IPS-18a (cell line): ENCODE data around the gene UBE2L3.
"Not testable (repeated sequence)": the region's sequence is repeated elsewhere in the genome, so short reads cannot be mapped to it uniquely, and the experiment has no call there.

Experiments used
- H3K27ac ChIP-seq: one replicate; pipeline ENCODE4 v1.5.1; 2013; ENCODE audit warnings: low read length
- H3K27me3 ChIP-seq: one replicate; pipeline ENCODE4 v1.6.1; 2013; ENCODE audit warnings: mild to moderate bottlenecking, low read length; ENCODE audit not compliant: control insufficient read depth, insufficient read depth
- H3K36me3 ChIP-seq: one replicate; pipeline ENCODE4 v1.6.1; 2013; ENCODE audit warnings: low read depth, low read length; ENCODE audit not compliant: control insufficient read depth
- H3K4me1 ChIP-seq: one replicate; pipeline ENCODE4 v1.6.1; 2013; ENCODE audit warnings: low read depth, low read length; ENCODE audit not compliant: control insufficient read depth
- H3K4me3 ChIP-seq: one replicate; pipeline ENCODE4 v1.5.1; 2013; ENCODE audit warnings: low read length
- H3K9ac ChIP-seq: one replicate; pipeline ENCODE4 v1.6.1; 2013; ENCODE audit warnings: mild to moderate bottlenecking, low read length, moderate library complexity
- H3K9me3 ChIP-seq: one replicate; pipeline ENCODE4 v1.6.1; 2013; ENCODE audit warnings: low read depth, low read length; ENCODE audit not compliant: control insufficient read depth

The UBE2L3 gene

DNA sequence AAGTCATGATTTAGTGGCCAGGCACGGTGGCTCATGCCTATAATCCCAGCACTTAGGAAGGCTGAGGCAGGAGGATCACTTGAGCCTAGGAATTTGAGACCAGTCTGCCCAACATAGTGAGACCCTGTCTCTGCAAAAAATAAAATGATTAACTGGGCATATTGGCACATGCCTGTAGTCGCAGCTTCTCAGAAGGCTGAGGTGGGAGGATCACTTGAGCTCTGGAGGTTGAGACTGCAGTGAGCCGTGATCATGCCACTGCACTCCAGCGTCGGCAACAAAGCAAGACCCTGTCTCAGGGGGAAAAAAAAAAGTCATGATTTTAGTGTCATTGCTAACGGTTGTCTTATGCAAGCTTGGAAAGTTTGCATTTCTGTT lies 11.9 kb downstream of the UBE2L3 start:
- Histone ChIP-seq H3K9me3 (no peaks in the 10 kb centered on the region), H3K4me3 (no peak overlapping the region), H3K27ac (no peak overlapping the region), H3K27me3 (no peaks in the 10 kb centered on the region), H3K4me1 (no peaks in the 10 kb centered on the region), H3K9ac (no peak overlapping the region), H3K36me3 (no peaks in the 10 kb centered on the region)

DNA sequence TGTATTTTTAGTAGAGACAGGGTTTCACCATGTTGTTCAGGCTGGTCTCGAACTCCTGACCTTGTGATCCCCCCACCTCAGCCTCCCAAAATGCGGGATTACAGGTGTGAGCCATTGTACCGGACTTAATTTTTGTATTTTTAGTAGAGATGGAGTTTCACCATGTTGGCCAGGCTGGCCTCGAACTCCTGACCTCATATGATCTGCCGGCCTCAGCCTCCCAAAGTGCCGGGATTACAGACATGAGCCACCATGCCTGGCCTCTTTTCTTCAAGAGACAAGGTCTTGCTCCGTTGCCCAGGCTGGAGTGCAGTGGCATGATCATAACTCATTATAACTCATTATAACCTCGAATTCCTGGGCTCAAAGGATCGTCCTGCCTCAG lies 13.1 kb downstream of the UBE2L3 start:
- H3K9me3 ChIP-seq, H3K4me3 ChIP-seq, H3K9ac ChIP-seq, H3K27ac ChIP-seq, H3K4me1 ChIP-seq, H3K27me3 ChIP-seq, H3K36me3 ChIP-seq: not testable (repeated sequence)

DNA sequence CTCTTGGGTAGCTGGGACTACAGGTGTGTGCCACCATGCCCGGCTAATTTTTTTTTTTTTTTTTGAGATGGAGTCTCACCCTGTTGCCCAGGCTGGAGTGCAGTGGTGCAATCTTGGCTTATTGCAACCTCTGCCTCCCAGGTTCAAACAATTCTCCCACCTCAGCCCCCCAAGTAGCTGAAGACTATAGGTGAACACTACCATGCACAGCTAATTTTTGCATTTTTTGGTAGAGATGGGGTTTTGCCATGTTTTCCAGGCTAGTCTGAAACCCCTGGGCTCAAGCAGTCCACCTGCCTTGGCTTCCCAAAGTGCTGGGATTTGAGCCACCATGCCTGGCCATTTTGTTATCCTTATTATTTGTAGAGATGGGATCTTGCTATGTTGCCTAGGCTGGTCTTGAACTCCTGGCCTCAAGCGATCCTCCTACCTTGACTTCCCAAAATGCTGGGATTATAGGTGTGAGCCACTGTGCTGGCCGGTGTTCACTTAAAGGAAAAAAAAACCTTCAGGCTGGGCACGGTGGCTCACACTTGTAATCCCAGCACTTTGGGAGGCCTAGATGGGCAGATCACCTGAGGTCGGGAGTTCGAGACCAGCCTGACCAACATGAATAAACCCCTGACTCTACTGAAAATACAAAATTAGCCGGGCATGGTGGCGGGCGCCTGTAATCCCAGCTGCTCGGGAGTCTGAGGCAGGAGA lies 13.6 kb downstream of the UBE2L3 start:
- H3K9ac ChIP-seq, H3K27ac ChIP-seq, H3K36me3 ChIP-seq, H3K27me3 ChIP-seq, H3K4me1 ChIP-seq, H3K9me3 ChIP-seq, H3K4me3 ChIP-seq: not testable (repeated sequence)

DNA sequence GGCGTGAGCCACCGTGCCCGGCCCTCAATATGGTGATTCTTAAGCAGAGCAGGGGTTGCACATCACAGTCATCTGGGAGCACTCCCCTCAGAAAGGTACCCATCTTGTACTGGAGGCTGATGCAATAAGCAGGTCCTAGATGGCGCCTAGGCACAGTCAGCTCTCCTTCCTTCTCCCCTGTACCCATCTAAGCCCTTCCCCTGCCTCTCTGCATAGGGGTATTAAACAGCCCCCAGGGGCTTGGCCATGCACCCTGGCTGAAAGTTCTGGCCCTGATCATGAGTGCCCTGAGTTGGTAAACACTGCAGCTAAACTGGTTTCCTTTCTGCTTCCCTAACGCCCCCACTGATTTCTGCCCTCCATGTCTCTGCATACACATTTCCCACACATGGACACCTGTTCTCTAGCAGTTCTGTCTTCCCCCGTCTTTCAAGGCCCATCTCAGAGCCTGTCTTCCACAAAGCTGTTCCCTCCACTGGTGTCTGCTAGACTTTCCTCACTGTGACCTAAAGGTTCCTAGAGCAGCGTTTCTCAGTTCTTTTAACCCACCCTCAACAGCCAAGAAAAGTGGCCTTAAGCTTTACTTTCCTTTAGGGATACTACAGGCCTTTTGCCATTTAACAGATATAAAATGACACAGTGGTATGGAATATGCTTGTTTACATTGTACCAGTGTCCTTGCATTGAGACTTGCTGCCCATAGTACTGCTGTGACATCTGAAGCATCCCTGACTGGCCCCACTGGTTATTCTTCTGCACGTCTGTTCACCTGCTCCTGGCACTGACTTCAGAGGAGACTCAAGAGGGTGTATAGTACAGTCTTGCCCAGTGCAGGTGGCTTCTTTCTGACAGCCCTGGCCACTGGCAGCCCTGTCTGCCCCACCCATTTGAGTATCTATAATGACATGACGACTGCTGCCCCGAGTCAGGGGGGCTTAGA lies 15.6 kb downstream of the UBE2L3 start:
- H3K27ac ChIP-seq: no peak overlapping the region
- no peaks in the 10 kb centered on the region for H3K9me3 ChIP-seq
- no peak overlapping the region for H3K4me3 ChIP-seq
- no peaks in the 10 kb centered on the region for H3K27me3 ChIP-seq
- H3K4me1 ChIP-seq: no peaks in the 10 kb centered on the region
- H3K36me3 ChIP-seq: no peaks in the 10 kb centered on the region
- H3K9ac ChIP-seq: no peak overlapping the region

DNA sequence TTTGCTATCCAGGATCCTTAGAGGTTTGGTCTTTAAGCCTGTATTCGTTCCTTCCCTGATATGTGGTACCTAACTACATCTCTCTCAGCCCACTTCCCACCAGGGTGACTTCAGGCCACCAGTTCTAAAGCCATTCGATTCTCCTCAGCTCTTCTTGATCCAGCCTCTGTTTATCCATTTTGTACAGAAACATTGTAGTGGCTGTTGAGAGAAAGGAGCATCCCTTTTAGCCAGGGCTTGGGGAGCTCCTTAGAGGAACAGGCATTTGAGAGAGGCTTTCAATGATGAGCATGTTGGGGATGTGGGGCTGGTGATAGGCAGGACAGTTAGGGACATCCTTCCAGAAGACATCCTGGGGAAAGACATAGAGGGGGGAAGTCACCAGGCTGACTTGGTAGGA lies 17.9 kb downstream of the UBE2L3 start:
- no peak overlapping the region for H3K4me3 ChIP-seq
- H3K4me1 ChIP-seq: no peaks in the 10 kb centered on the region
- no peaks in the 10 kb centered on the region for H3K36me3 ChIP-seq
- no peaks in the 10 kb centered on the region for H3K27me3 ChIP-seq
- H3K27ac ChIP-seq: no peak overlapping the region
- H3K9me3 ChIP-seq: no peaks in the 10 kb centered on the region
- no peak overlapping the region for H3K9ac ChIP-seq

DNA sequence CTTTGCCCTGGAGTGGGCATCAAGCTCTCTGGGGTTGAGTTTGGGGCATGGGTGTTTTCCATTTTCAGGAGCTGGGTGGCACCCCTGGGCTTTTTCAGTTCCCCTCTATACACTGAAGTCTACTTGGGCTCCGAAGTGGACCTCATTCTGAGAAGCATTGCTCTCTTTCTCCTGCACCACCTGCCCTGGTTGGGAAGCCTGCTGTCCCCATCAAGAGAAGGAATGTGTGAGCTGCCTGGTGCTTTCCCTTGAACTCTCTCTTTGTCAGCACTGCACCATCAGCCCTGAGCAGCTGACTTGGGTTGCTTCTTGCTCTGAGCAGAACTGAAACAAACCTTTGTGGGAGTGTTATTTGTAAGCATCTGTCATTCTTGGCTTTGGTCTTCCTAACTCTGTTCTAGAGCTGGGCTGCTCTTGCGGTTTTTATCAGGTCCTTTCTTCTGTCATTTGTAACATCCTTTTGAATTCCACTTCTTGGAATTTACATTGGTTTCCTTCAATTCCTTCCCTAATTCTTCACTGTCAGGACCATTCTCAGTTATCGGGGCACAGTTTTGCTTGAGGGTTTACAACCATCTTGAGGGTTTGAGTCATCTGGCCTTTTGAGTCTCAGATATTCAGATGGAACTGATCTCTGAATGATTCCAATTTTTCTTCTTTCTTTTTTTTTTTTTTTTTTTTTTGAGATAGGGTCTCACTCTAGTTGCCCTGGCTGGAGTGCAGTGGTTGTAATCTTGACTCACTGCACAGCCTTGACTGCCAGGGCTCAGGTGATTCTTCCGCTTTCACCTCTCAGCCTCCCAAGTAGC lies 20.5 kb downstream of the UBE2L3 start:
- Histone ChIP-seq H3K4me1 (no peaks in the 10 kb centered on the region), H3K27me3 (no peaks in the 10 kb centered on the region), H3K9me3 (no peaks in the 10 kb centered on the region), H3K9ac (no peak overlapping the region), H3K36me3 (peaks cover 6% of the 10 kb centered on the region), H3K4me3 (no peak overlapping the region), H3K27ac (no peak overlapping the region)

DNA sequence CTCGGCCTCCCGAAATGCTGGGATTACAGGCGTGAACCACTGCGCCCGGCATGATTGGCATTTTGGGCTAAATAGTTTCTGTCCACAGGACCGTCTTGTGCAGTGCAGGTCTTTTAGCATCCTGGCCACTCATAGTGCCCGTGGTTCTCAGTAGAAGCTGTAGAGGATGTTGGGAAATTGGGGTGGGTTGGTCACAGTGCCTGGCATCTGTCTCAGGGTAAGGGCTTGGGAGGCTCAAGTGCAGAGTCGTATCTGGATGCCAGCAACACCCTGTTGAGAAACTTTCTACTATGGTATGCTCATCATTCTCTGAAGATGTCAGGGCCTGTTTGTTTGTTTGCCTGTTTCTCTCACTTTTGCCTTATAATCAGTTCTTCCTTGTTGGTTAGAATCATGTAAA lies 21.9 kb downstream of the UBE2L3 start:
- peaks cover 18% of the 10 kb centered on the region for H3K36me3 ChIP-seq

DNA sequence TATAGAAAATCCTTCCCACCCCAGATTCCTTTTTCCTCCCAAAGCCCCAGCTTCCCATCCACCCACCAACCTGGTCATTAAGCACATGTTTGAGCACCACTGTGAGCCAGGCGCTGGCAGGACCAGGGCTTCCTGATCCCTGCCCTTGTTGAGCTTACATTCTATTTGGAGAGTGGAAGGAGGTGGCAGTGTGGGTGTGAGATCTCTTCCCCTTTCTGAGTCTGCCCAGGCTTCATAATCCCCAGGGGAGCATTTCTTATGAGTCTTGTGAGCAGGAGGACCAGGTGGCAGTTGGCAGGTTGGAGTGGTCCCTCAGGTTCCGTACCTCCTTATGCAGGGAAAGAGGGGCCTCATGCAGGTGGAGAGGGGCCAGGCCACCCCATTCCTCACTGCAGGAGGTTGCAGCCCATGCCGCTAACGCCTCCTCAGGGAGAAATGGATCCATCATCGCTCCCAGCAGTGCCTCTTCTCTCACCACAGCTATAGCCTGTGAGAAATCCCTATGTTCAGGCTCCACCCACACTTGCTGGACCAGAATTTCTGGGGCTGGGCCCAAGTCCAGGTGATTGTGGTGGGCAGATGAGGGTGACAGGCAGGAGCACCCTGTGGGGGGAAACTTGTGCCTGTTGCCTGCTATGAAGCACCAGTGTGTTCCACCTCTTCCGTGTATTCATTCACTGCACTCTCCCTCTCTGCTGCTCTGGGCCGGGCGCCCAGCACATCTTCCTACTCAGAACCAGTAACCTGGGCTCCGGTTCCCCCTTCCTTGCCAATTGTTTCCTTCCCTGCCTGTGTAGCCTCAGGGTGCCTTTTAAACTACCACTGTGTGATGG lies 23.5 kb downstream of the UBE2L3 start:
- no peak overlapping the region for H3K4me3 ChIP-seq
- H3K27me3 ChIP-seq: no peaks in the 10 kb centered on the region
- no peaks in the 10 kb centered on the region for H3K4me1 ChIP-seq
- no peak overlapping the region for H3K9ac ChIP-seq
- H3K36me3 ChIP-seq: peaks cover 30% of the 10 kb centered on the region
- no peak overlapping the region for H3K27ac ChIP-seq
- no peaks in the 10 kb centered on the region for H3K9me3 ChIP-seq

More for the DNA sequence above, 21.9 kb downstream of the UBE2L3 start:
- Histone ChIP-seq H3K4me1 (no peaks in the 10 kb centered on the region), H3K27me3 (no peaks in the 10 kb centered on the region), H3K9ac (no peak overlapping the region), H3K27ac (no peak overlapping the region), H3K4me3 (no peak overlapping the region), H3K9me3 (no peaks in the 10 kb centered on the region)

DNA sequence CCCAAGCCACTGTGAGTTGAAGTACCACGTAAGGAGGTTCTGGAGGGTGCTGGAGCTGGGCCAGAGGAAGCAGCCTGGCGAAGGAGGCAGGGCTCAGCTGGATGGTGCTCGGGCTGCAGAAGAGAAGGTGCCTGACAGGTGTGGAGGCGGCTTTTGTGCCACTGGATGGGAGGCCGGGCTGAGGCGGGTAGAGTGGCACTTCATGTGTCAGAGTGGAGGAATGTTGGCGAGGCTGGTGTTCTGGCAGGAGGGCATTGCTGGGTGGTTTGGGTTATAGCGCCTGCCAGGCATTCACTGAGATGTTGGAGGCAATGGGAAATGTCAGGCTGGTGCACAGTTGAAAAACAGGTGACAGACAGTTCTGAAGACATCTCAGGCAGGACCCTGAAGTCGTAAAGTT lies 24.2 kb downstream of the UBE2L3 start:
- Histone ChIP-seq H3K4me1 (no peaks in the 10 kb centered on the region), H3K9me3 (no peaks in the 10 kb centered on the region), H3K27me3 (no peaks in the 10 kb centered on the region), H3K27ac (no peak overlapping the region), H3K9ac (no peak overlapping the region), H3K4me3 (no peak overlapping the region), H3K36me3 (peaks cover 30% of the 10 kb centered on the region)

DNA sequence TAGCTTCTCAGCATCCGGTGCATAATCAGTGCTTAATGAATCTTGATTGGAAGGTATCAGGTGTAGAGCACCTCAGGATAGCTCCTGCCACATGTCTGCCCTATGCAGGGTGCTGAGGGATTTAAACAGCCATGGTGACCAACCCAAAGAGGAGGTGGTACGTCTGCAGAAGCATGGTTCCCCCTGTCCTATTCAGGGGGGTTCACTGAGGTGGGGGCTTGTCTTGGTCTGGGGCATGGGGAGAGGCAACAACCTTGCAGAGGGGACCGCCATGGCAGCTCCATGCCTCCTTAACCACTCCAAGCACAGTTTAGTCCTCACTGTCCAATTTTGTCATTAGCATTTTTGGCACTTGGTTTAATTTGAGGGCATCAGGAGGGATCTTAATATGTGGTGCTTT lies 24.9 kb downstream of the UBE2L3 start:
- H3K9ac ChIP-seq: no peak overlapping the region
- no peak overlapping the region for H3K27ac ChIP-seq
- H3K4me3 ChIP-seq: no peak overlapping the region
- H3K9me3 ChIP-seq: no peaks in the 10 kb centered on the region
- no peaks in the 10 kb centered on the region for H3K4me1 ChIP-seq
- peaks cover 30% of the 10 kb centered on the region for H3K36me3 ChIP-seq
- no peaks in the 10 kb centered on the region for H3K27me3 ChIP-seq
